GM12878 (cell line): ENCODE measurements around the gene OTOGL. TPM values are rescaled to one million over a fixed set of nuclear protein-coding genes. Genes with fewer than 3 reads are reported as not detected.

Source experiments
- ATAC-seq: fragments of 200-7000 bp; cut with Tn5 transposase; 3 replicates; pipeline ENCODE4 v1.9.1; 2020; ENCODE audit warnings: mild to moderate bottlenecking, moderate library complexity
- BruUV-seq: library from RNA; stranded (reverse); fragments of 400-500 nt; replicated peaks from 2 replicates; lab custom pipeline; 2021; lab: Mats Ljungman, UMichigan
- CTCF ChIA-PET: fragments of 300-600 bp; sonication (Branson Sonifier 250); formaldehyde crosslinking; extraction: SDS; loops from one replicate; lab custom pipeline; 2021; ENCODE audit warnings: inconsistent platforms; lab: Yijun Ruan, JAX
- POLR2A ChIA-PET: fragments of 350-600 bp; formaldehyde crosslinking; extraction: SDS; loops from one replicate; lab custom pipeline; 2021; ENCODE audit warnings: inconsistent platforms; lab: Charles Lee
- RAD21 ChIA-PET: fragments of 300-600 bp; sonication (Branson Sonifier 250); formaldehyde crosslinking; loops from one replicate; lab custom pipeline; 2023; ENCODE audit warnings: antibody characterized with exemption; ENCODE audit not compliant: unreplicated experiment; lab: Charles Lee
- SMC1A ChIA-PET: fragments of 300-600 bp; sonication (Branson Sonifier 250); formaldehyde crosslinking; loops from one replicate; lab custom pipeline; 2023; ENCODE audit not compliant: unreplicated experiment, uncharacterized antibody; lab: Charles Lee
- DNase-seq: peaks from one replicate; pipeline ENCODE4 v3.0.0-alpha.2; 2011; ENCODE audit warnings: low read depth, low spot score
- FAIRE-seq: peaks from 3 replicates; lab custom pipeline; 2011; peaks lifted over from hg19 to GRCh38; lab: Jason Lieb, UNC
- H2AFZ ChIP-seq: 2 replicates; pipeline ENCODE4 v1.6.0; 2011; ENCODE audit warnings: low read depth, low read length, control low read depth; ENCODE audit not compliant: control insufficient read depth
- H3K27ac ChIP-seq: 2 replicates; pipeline ENCODE4 v1.5.1; 2011; ENCODE audit warnings: control low read depth; ENCODE audit not compliant: control insufficient read depth, insufficient read depth
- H3K27me3 ChIP-seq, 2 experiments: replicated peaks in 1 of 2; 2 replicates each; pipeline versions ENCODE4 v1.6.0 to v1.6.1; 2011; ENCODE audit warnings: low read length in 1 of 2; ENCODE audit not compliant: control insufficient read depth in 2 of 2, insufficient read depth in 2 of 2
- H3K36me3 ChIP-seq, 2 experiments: 2 replicates each; pipeline ENCODE4 v1.5.1; 2011; ENCODE audit warnings: low read length in 1 of 2; ENCODE audit not compliant: control insufficient read depth in 2 of 2, insufficient read depth in 2 of 2
- H3K4me1 ChIP-seq: 2 replicates; pipeline ENCODE4 v1.6.1; 2011; ENCODE audit warnings: mild to moderate bottlenecking, low read length, moderate library complexity, mixed read lengths; ENCODE audit not compliant: control insufficient read depth, insufficient read depth
- H3K4me2 ChIP-seq: 2 replicates; pipeline ENCODE4 v1.6.0; 2011; ENCODE audit warnings: control low read depth; ENCODE audit not compliant: control insufficient read depth, insufficient read depth
- H3K4me3 ChIP-seq: fragments of 200-600 bp; sonication (generic); 2 replicates; pipeline ENCODE4 v1.5.1; 2016
- H3K79me2 ChIP-seq: 2 replicates; pipeline ENCODE4 v1.6.0; 2011; ENCODE audit warnings: low read length; ENCODE audit not compliant: control insufficient read depth, insufficient read depth
- H3K9ac ChIP-seq: 2 replicates; pipeline ENCODE4 v1.8.0; 2011; ENCODE audit warnings: low read length, control low read depth, mixed read lengths; ENCODE audit not compliant: control insufficient read depth, insufficient read depth
- H3K9me3 ChIP-seq: replicated peaks from 3 replicates; pipeline ENCODE4 v1.5.1; 2011; ENCODE audit warnings: mild to moderate bottlenecking, low read length; ENCODE audit not compliant: control insufficient read depth, insufficient read depth
- H4K20me1 ChIP-seq: 2 replicates; pipeline ENCODE4 v1.6.0; 2011; ENCODE audit not compliant: control insufficient read depth, insufficient read depth
- ATF7 ChIP-seq: fragments of 450-650 bp; IDR thresholded peaks from 2 replicates; pipeline ENCODE4 v1.6.1; 2016; ENCODE audit warnings: low read depth, mild to moderate bottlenecking
- BACH1 ChIP-seq: fragments of 450-650 bp; IDR thresholded peaks from 2 replicates; pipeline ENCODE4 v1.6.1; 2017; ENCODE audit warnings: mild to moderate bottlenecking, borderline replicate concordance
- E4F1 ChIP-seq: fragments of 450-650 bp; IDR thresholded peaks from 2 replicates; pipeline ENCODE4 v1.6.1; 2018; ENCODE audit warnings: borderline replicate concordance, mild to moderate bottlenecking; ENCODE audit not compliant: partially characterized antibody
- EGR1 ChIP-seq, 2 experiments: IDR thresholded peaks; 1 replicate in 1 of 2; 2 replicates in 1 of 2; pipeline ENCODE4 v1.6.1; 2011 to 2012; ENCODE audit warnings: low read depth in 2 of 2, low read length in 2 of 2, borderline replicate concordance in 1 of 2, mild to moderate bottlenecking in 1 of 2, moderate library complexity in 1 of 2
- ELK1 ChIP-seq: IDR thresholded peaks from 2 replicates; pipeline ENCODE4 v1.6.1; 2012; ENCODE audit warnings: low read depth, low read length, improper control_type of control experiment
- FOXK2 ChIP-seq: fragments of 450-650 bp; IDR thresholded peaks from 2 replicates; pipeline ENCODE4 v1.6.1; 2017; ENCODE audit warnings: mild to moderate bottlenecking, moderate library complexity
- HSF1 ChIP-seq: fragments of 150-350 bp; IDR thresholded peaks from 2 replicates; pipeline ENCODE4 v1.6.1; 2014; ENCODE audit warnings: mild to moderate bottlenecking, low read depth, low read length
- MYC ChIP-seq: IDR thresholded peaks from 2 replicates; pipeline ENCODE4 v1.6.1; 2011; ENCODE audit warnings: mild to moderate bottlenecking, low read length, moderate library complexity, inconsistent platforms; ENCODE audit not compliant: insufficient read depth, insufficient replicate concordance, insufficient read length, severe bottlenecking
- NFYB ChIP-seq: IDR thresholded peaks from 2 replicates; pipeline ENCODE4 v1.6.1; 2011; ENCODE audit warnings: low read depth, mild to moderate bottlenecking, low read length, improper control_type of control experiment, moderate library complexity; ENCODE audit not compliant: insufficient read depth
- PKNOX1 ChIP-seq: fragments of 450-650 bp; IDR thresholded peaks from 2 replicates; pipeline ENCODE4 v1.6.1; 2016; ENCODE audit warnings: mild to moderate bottlenecking
- RFX5 ChIP-seq: IDR thresholded peaks from 2 replicates; pipeline ENCODE4 v1.6.1; 2011; ENCODE audit warnings: low read depth, low read length, improper control_type of control experiment
- SIX5 ChIP-seq: IDR thresholded peaks from 2 replicates; pipeline ENCODE4 v1.6.1; 2011; ENCODE audit warnings: mild to moderate bottlenecking, low read depth, low read length, moderate library complexity; ENCODE audit not compliant: severe bottlenecking
- SMAD1 ChIP-seq: fragments of 450-650 bp; IDR thresholded peaks from 2 replicates; pipeline ENCODE4 v1.6.1; 2018; ENCODE audit warnings: mild to moderate bottlenecking, low read depth; ENCODE audit not compliant: partially characterized antibody
- SREBF1 ChIP-seq: IDR thresholded peaks from 2 replicates; pipeline ENCODE4 v1.6.1; 2012; ENCODE audit warnings: mild to moderate bottlenecking, low read length
- SUZ12 ChIP-seq: fragments of 200-600 bp; sonication (generic); IDR thresholded peaks from one replicate; pipeline ENCODE4 v1.6.1; 2018; ENCODE audit warnings: antibody characterized with exemption, mild to moderate bottlenecking; ENCODE audit not compliant: unreplicated experiment
- TCF7 ChIP-seq: IDR thresholded peaks from 2 replicates; pipeline ENCODE4 v1.6.1; 2014; ENCODE audit warnings: antibody characterized with exemption, borderline replicate concordance
- USF1 ChIP-seq: IDR thresholded peaks from 2 replicates; pipeline ENCODE4 v1.6.1; 2011; ENCODE audit warnings: borderline replicate concordance, low read depth, mild to moderate bottlenecking, moderate library complexity, mixed read lengths, low read length; ENCODE audit not compliant: insufficient read depth; ENCODE audit errors: extremely low read length
- ZNF217 ChIP-seq: fragments of 450-650 bp; IDR thresholded peaks from 2 replicates; pipeline ENCODE4 v1.6.1; 2017; ENCODE audit warnings: antibody characterized with exemption, mild to moderate bottlenecking
- WGBS: methylation state at CpG from one replicate; pipeline ENCODE4 v1.1.6; 2016; ENCODE audit warnings: low lambda C conversion rate; ENCODE audit not compliant: insufficient replicate concordance, insufficient coverage; ENCODE audit errors: missing lambda C conversion rate; 5-methylcytosine and 5-hydroxymethylcytosine counted together
- in situ Hi-C: fragments of 300-500 bp; cut with MboI; formaldehyde crosslinking; loops from 9 replicates; pipeline ENCODE4 v1.14.3; 2018; ENCODE audit warnings: mixed read lengths
- intact Hi-C: fragments of 100-400 bp; cut with micrococcal nuclease; formaldehyde crosslinking; loops from one replicate; pipeline ENCODE4 v1.14.2; 2022; ENCODE audit not compliant: unreplicated experiment
- polyA plus RNA-seq, 11 experiments: library from polyadenylated mRNA; depleted of rRNA in 4 of 11; unstranded in 6 of 11; stranded (reverse) in 5 of 11; fragments of >200 nt; fragmentation: Nextera tagmentation in 4 of 11; fragmentation: Illumina TruSeq in 1 of 11; extraction: Ambion mirVana in 4 of 11; extraction: Trizol in 1 of 11; gene quantifications; 1 replicate in 1 of 11; 2 replicates in 10 of 11; pipeline versions ENCODE4 v1.2.1 to v1.2.3, GENCODE V29; 2011 to 2016; ENCODE audit warnings: inconsistent platforms in 2 of 11, missing spikeins in 2 of 11, low read depth in 1 of 11
- total RNA-seq, 4 experiments: library from RNA; depleted of rRNA in 3 of 4; stranded (reverse); fragments of >200 nt in 3 of 4; fragmentation: Illumina TruSeq in 1 of 4; extraction: Trizol in 1 of 4; gene quantifications; 2 replicates each; pipeline versions ENCODE4 v1.2.1 to v1.2.3, GENCODE V29; 2013 to 2021

Gene OTOGL
- total and polyA plus RNA-seq, 10 of the 15 experiments (the other 5 are each of a cell fraction or from before 2014, with no cell fraction given) = 0.04 to 3.7 (median 0.27) TPM

GRCh38 chr12:80382254-80382653, 282.9 kb downstream of the OTOGL start:
- no peak overlapping the region for H3K27ac ChIP-seq
- no peaks in the 10 kb centered on the region for H3K79me2 ChIP-seq
- H3K4me1 ChIP-seq = no peaks in the 10 kb centered on the region
- ChIA-PET SMC1A (no interaction called here), RAD21 (no interaction called here), POLR2A (no interaction called here), CTCF (no interaction called here)
- no peak overlapping the region for H3K4me2 ChIP-seq
- H3K27me3 ChIP-seq = no peaks in the 10 kb centered on the region
- no peak for FAIRE-seq
- in situ Hi-C loops = no loop called here
- no peak overlapping the region for H3K4me3 ChIP-seq
- H2AFZ ChIP-seq = no peak overlapping the region
- no peaks in the 10 kb centered on the region for H3K36me3 ChIP-seq
- H4K20me1 ChIP-seq = no peaks in the 10 kb centered on the region
- H3K9me3 ChIP-seq = no peaks in the 10 kb centered on the region
- intact Hi-C loops = no loop called here
- no peak for DNase-seq
- WGBS = 56% methylated on average over 8 of the region's 8 CpGs
- BruUV-seq = no TSS peak
- no peak for ATAC-seq
- H3K9ac ChIP-seq = no peak overlapping the region
- no peak for TF ChIP-seq RFX5
- TF ChIP-seq SMAD1 = no peak
- TF ChIP-seq PKNOX1 = no peak
- no peak for TF ChIP-seq EGR1 (IDR thresholded peaks at IDR 0.05; ENCODE audit: borderline replicate concordance in 1 of 2, low read depth in 2 of 2, low read length in 2 of 2)
- TF ChIP-seq E4F1 = no peak
- TF ChIP-seq MYC = no peak
- TF ChIP-seq SIX5 = no peak
- no peak for TF ChIP-seq ATF7
- no peak for TF ChIP-seq TCF7
- TF ChIP-seq USF1 = no peak
- TF ChIP-seq ZNF217 = no peak
- TF ChIP-seq NFYB = no peak
- TF ChIP-seq BACH1 = no peak
- no peak for TF ChIP-seq SREBF1
- no peak for TF ChIP-seq HSF1
- no peak for TF ChIP-seq FOXK2
- TF ChIP-seq ELK1 = no peak
- no peak for TF ChIP-seq SUZ12
